Right lung (tissue), 5 donors: Measurements from ENCODE around the gene CAMK1D. TPM values are rescaled to one million over a fixed set of nuclear protein-coding genes. Genes with fewer than 3 reads are reported as not detected.
A peak's percentile ranks its signal among the peaks of the same experiment; 100 is the strongest.
"Not testable (repeated sequence)": the region's sequence is repeated elsewhere in the genome, so short reads cannot be mapped to it uniquely, and the experiment has no call there.

Source experiments
- DNase-seq, 2 donors: peaks; one replicate each; pipeline ENCODE4 v3.0.0-alpha.2; 2013
- polyA plus RNA-seq, 5 donors: library from polyadenylated mRNA; unstranded; fragments of 120-200 nt; gene quantifications; one replicate each; pipeline versions ENCODE4 v1.2.1 to v1.2.3, GENCODE V29; 2013; ENCODE audit warnings: inconsistent platforms in 1 of 5, low replicate concordance in 1 of 5; ENCODE audit not compliant: insufficient read length in 5 of 5, insufficient read depth in 1 of 5

The CAMK1D gene
- polyA plus RNA-seq, 5 donors, result 3.6 to 5.4 (median 4.6) TPM

GRCh38 chr10:12513003-12513365 lies 163.6 kb downstream of the CAMK1D start:
- DNase-seq, result no peak

DNA sequence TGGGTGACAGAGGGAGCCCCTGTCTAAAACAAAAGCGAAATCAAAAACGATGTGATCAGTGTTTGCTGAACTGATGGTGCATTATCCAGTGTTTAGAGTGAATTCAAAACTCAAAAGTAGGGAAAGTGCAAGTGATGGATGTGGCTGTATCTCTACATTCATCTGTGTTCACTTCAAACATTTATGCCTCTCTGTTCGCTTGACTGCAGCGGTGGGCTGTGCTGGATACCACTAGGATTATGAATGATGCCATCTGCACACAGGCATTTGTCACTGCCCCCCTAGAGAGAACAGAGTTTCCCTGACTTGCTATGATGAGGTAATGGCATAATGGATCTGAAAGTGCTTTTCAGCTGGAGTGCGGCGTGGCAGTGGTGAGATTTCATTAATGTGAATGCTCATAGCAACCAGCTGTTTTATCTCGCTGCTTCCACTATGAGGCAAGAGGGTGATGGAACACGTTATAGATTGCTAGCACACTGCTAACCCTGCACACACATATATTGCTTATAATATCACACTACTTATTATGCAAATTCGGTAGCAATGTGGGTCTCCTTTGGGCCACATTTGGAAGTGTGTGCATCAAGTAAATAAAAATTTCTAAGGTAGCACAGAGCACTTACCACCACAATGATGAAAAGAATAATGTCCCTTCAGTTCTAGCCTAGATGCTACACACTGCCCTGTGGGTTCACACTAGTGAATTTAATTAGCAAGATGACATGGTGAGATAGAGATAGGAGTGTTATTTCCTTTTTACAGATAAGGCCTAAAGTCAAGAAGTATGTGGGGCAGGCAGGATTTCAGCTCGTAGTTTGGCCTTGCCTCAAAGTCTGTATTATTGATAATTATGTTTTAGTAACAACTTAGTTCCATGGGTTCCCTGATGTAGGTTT lies 164.7 kb downstream of the CAMK1D start:
- DNase-seq, result peak; percentile 41 to 62

DNA sequence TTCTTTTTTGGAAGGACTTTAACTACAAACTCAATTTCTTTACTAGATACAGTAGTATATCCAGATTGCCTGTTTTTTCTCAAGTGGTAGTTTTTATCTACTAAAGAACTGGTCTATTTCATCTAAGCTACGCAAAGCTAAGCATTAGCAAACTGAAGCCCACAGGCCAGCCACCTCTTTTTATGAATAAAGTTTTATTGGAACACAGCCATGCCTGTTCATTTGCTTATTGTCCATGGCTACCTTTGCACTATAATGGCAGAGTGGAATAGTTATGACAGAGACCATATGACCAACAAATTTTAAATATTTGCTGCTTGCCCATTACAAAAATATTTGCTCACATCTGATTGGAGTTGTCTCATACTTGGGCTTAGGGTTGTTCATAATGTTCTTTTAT lies 168.7 kb downstream of the CAMK1D start:
- DNase-seq, result no peak

DNA sequence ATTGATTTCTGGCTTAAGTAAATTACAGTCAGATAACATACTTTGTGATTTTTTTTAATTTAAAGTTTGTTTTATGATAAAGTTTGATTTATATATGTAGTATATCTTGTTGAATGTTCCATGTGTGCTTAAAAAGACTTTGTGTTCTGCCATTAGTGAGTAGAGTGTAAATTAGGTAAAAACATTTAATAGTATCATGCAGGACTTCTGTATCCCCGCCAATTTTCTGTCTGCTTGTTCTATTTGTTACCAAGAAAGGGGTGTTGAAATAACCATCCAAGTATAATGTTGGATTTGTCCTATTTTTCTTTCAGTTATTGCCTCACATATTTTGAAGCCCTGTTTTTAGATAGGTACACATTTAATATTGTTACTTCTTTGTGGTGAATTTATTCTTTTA lies 172.1 kb downstream of the CAMK1D start:
- DNase-seq, result no peak

- no peak for DNase-seq
Measured at GRCh38 chr10:12526311-12526710, 177.0 kb downstream of the CAMK1D start.

DNA sequence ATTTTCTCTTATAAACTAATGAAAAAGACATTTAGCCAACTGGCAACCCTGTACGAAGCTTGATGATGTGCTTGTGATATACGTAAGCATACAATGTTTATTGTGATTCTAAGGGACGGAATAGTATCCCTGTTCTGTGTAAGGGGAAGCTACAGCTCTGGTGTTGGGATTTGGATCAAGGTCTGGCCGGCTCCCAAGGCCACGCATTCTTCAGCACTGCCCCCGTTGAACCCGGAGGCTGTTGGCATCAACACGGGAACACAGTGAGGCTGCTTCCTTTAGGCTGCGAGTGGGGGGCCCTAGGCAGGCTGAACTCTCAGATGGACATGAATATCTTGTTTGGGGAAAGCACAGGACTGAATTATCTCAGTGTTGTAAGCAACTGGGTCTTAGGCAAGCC lies 180.6 kb downstream of the CAMK1D start:
- DNase-seq, result peak; percentile 20 to 56

GRCh38 chr10:12531305-12532220 lies 182.2 kb downstream of the CAMK1D start:
- no peak for DNase-seq

DNA sequence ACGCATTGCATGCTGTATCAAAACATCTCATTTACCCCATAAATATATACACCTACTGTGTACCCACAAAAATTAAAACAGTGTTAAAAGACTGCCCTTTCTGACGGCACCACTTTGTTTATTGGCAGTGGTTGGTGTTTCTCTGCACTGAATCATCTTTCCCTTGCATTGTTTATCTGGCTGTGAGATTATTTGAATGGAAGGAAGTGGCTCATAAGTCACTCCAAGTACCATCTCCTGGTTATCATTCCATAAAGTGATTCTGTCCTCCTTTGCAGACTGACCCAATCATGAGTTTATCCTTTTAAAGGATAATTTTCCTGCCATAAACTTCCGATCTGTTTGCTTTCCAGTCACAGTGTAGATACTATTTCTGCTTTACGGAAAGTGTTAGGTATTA lies 183.8 kb downstream of the CAMK1D start:
- no peak for DNase-seq

DNA sequence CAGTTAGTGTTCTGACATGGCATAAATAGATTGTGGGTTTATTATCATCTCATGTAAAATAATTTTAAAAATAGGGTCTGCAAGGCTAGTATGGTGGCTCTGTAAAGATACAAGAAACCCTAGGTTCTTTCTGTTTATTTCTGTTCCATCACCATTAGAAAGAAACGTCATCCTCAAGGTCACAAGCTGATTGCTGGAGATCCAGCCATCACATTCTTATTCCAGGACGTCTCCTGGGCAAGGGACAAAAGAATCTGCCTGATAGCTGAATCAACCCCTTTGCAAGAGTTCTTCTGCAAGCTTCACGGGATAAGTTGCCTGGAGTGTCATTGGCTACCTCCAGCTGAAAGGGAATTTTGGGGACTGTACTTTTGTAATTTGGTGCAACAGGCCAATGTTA lies 184.4 kb downstream of the CAMK1D start:
- no peak for DNase-seq

DNA sequence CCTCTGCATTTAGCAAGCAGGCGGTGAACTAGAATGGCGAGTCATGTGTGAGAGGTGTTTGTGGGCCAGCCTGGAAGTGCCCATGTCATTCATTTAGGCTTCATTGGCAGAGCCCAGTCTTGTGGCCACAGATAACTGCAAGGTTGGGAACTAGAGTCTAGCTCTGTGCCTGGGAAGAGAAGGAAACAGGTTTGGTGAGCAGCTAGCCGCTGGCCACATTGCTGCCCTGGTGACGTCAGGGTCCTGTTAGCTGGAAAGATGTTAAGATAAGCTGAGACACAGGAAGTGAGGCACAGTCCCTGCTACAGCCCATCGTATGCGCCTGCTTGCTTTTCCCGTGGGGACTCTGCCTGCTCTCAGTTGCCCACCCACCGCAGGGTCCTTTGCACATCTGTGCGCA lies 185.5 kb downstream of the CAMK1D start:
- DNase-seq, result no peak

- DNase-seq, result no peak
Measured at GRCh38 chr10:12535656-12536055, 186.3 kb downstream of the CAMK1D start.

DNA sequence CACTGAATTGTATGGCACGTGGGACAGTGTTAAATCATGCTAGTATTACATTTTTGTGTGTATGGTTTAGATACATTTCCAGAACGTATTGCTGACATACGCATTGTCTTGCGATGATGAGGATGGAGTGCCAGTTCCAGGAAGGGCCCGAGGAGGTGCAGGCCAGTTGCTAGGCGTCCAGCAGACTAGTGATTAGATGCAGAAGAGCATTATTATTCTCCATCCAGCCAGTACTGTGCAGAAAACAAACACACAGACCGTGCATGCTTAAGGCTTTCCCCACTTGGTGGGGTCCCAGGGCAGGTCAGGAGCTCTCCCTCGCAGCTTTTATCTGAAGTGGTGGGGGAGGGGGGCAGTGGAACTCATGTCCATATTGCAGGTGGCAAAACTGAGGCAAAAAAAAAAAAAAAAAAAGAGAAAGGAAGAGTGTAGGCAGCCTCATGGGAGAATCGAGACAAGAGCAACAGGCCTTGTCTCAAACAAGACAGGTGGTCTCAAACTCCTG lies 189.2 kb downstream of the CAMK1D start:
- DNase-seq, result no peak

DNA sequence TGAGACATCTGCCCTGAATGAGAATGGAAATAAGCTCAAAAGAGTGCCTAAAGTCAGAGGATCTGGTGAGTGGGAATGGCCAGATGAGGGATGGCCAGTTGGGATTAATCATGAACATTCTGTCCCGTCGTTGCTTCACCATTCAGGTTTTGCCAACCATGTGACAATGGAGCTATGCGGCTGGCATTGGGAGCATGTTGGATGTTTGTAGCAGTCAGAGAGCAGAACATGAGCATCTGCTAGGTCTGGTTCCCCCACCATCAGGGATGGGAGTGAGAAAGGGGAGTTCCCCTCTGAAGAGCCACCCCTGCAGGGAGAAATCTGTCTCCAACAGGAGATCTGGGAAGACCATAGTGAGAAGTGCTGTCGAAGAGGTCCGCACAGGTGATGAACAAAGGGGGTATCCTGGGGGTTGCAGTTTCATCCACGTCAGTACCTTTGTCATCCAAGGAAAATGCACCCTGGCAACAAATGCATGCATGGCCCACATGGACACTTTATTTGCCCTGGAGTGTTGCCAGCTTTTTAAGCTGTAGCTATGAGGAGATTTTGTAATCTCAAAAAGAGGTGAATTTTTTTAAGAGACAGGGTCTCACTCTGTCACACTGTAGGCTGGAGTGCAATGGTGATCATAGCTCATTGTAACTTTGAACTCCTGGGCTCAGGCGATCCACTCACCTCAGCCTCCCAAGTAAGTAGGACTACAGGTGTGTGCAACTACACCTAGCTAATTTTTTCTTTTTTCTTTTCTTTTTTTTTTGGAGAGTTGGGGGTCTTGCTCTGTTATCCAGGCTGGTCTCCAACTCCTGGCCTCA lies 190.2 kb downstream of the CAMK1D start:
- DNase-seq, result no peak

DNA sequence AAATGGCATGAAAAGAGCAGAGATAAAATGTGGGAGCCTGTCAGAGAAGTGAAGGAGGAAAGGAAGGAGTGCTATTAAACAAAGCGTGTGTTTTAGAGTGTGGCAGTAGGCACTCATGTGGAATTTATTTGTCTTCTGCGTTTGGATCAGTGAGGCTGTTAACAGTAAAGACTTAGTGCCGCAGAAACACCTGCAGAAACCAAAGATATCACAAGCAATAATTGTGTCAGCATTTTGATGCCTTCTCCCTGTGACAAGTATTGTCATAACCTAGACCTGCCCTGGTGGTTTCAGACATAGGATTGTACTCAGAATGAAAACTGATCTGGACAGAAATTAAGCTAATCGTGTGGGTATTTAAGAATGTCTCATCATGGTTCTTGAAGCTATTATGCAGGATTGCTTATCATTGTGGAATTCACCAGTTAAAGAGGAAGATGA lies 191.0 kb downstream of the CAMK1D start:
- DNase-seq, result no peak

GRCh38 chr10:12541446-12542067 lies 192.2 kb downstream of the CAMK1D start:
- DNase-seq, result no peak

DNA sequence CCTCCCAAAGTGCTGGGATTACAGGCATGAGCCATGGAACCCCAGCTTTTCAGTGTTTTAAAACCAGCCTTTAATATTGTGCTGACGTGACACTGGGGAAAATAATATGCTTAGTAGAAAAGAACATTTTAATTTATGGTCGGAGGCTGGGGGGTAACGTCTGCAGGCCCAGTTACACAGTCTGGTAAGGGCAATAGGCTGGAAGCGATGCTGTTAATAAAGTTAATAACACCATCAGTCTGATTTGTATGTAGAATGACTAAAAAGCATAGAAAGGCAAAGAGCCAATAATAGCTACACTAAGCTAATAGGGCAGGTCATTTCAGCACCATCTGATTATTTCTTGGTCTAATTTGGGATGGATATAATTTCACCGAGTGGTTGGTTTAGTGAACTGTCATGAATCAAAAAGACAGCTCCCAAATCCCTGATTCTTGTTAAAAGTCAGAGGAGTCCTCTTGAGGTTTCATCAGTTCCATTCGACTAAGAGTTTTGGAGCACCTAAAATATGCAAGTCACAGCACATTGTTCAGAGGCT lies 192.9 kb downstream of the CAMK1D start:
- DNase-seq, result no peak

DNA sequence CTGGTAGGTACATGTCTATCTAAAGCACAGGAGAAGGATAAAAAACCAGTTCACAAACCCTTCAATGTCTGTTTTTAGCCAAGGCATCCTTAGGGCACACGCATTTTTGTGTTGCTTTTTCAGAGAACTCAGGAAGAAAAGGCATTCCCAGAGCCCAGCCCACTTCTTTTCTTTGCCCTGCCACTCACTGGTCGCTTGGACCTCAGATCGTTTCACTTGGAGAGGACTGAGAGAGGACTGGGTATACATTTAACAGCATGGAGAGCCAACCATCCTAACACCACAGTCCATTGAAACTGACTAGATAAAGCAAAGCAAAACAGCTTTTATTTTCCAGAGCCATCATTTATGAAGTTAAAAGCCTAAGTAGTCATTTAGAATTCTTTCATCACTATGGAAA lies 194.2 kb downstream of the CAMK1D start:
- DNase-seq, result no peak

GRCh38 chr10:12546160-12546802 lies 196.9 kb downstream of the CAMK1D start:
- not testable (repeated sequence) for DNase-seq

- DNase-seq, result no peak
Measured at GRCh38 chr10:12547301-12547771, 198.0 kb downstream of the CAMK1D start.

- no peak for DNase-seq
Measured at GRCh38 chr10:12549297-12549696, 199.9 kb downstream of the CAMK1D start.
